ENCODE measurements around the gene CDH20. TPM values are rescaled to one million over a fixed set of nuclear protein-coding genes. Genes with fewer than 3 reads are reported as not detected.

The CDH20 gene
- polyA plus RNA-seq, 3 donors = not detected

GRCh38 chr18:61340148-61340547 is 6.9 kb downstream of the CDH20 start:
- no peaks in the 10 kb centered on the region for H4K20me1 ChIP-seq (ENCODE audit: insufficient read depth, low read length)
- H3K27ac ChIP-seq (ENCODE audit: low read depth in 1 of 2, low read length in 2 of 2) = no peak overlapping the region
- H3K9me3 ChIP-seq (replicated peaks in 1 of 2; ENCODE audit: control insufficient read depth in 1 of 2, insufficient read depth in 1 of 2, low read length in 2 of 2) = no peaks in the 10 kb centered on the region
- no peaks in the 10 kb centered on the region for H3K36me3 ChIP-seq (replicated peaks in 1 of 2; ENCODE audit: control insufficient read depth in 1 of 2, insufficient read depth in 2 of 2, low read length in 2 of 2)
- H3K4me1 ChIP-seq (ENCODE audit: control insufficient read depth in 1 of 2, insufficient read depth in 2 of 2, low read length in 2 of 2) = no peaks in the 10 kb centered on the region
- WGBS (ENCODE audit: insufficient coverage) = no CpG with 5 or more reads among the region's 1 CpG
- no peak overlapping the region for H3K4me3 Mint-ChIP-seq
- peaks cover 6 to 22% (median 14%) of the 10 kb centered on the region in 3 donors for H3K27me3 Mint-ChIP-seq (ENCODE audit: low read depth in 3 of 3)
- no peak for DNase-seq
- no peaks in the 10 kb centered on the region for H3K79me2 ChIP-seq (ENCODE audit: insufficient read depth, low read length)
- H3K9ac ChIP-seq (ENCODE audit: insufficient read depth, low read length, poor library complexity, severe bottlenecking) = no peak overlapping the region
- no peaks in the 10 kb centered on the region for H3K9me3 Mint-ChIP-seq
- no peak overlapping the region for H2AFZ ChIP-seq (ENCODE audit: insufficient read depth, low read depth, low read length, poor library complexity, severe bottlenecking)
- no peak overlapping the region for H3K4me2 ChIP-seq (replicated peaks; ENCODE audit: extremely low read depth, low read length, poor library complexity, severe bottlenecking)
- no peaks in the 10 kb centered on the region for H3K4me1 Mint-ChIP-seq
- H3K27ac Mint-ChIP-seq = no peak overlapping the region
- no peak for TF ChIP-seq CTCF (IDR thresholded peaks at IDR 0.05)
- no peak overlapping the region for H3K4me3 ChIP-seq (replicated peaks in 1 of 3; ENCODE audit: low read depth in 2 of 3, low read length in 3 of 3)
- H3K27me3 ChIP-seq (ENCODE audit: control insufficient read depth in 2 of 2, insufficient read depth in 2 of 2, low read length in 2 of 2) = peaks cover 6 to 10% of the 10 kb centered on the region in 2 donors
- intact Hi-C loops (cut with micrococcal nuclease) = no loop called here
- H3K36me3 Mint-ChIP-seq = no peaks in the 10 kb centered on the region

DNA sequence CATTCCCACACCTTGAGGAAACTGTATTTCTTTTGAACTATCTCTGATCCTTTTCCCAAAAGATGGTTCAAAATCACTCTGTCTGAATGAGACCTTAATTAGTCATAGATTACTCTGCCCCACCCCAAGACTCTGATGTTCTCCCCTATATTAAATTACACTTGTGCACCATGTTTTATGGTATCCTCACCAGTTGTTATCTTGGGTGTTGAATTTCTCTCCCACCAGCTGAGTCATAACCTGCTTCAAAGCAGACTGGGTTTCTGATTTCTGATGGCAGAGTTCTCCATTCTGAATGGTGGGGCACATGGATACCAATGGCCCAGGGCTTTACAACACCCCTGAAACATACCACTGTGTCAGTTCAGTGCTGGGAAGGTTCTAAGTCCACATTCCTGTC is 15.0 kb downstream of the CDH20 start:
- intact Hi-C loops (cut with micrococcal nuclease) = no loop called here
- no peaks in the 10 kb centered on the region for H3K27me3 ChIP-seq (ENCODE audit: control insufficient read depth in 2 of 2, insufficient read depth in 2 of 2, low read length in 2 of 2)
- Mint-ChIP-seq H3K4me3 (no peak overlapping the region), H3K36me3 (no peaks in the 10 kb centered on the region), H3K4me1 (no peaks in the 10 kb centered on the region), H3K27ac (peak overlapping the region in 2 of 7 donors; percentile 26 to 68), H3K27me3 (ENCODE audit: low read depth in 3 of 3) (peaks cover 2 to 5% (median 2%) of the 10 kb centered on the region in 3 donors), H3K9me3 (peaks cover 0 to 2% (median 0%) of the 10 kb centered on the region in 7 donors)
- H3K27ac ChIP-seq (ENCODE audit: low read depth in 1 of 2, low read length in 2 of 2) = no peak overlapping the region
- no peaks in the 10 kb centered on the region for H3K36me3 ChIP-seq (replicated peaks in 1 of 2; ENCODE audit: control insufficient read depth in 1 of 2, insufficient read depth in 2 of 2, low read length in 2 of 2)
- TF ChIP-seq CTCF (IDR thresholded peaks at IDR 0.05) = no peak
- H4K20me1 ChIP-seq (ENCODE audit: insufficient read depth, low read length) = no peaks in the 10 kb centered on the region
- no peaks in the 10 kb centered on the region for H3K79me2 ChIP-seq (ENCODE audit: insufficient read depth, low read length)
- no peaks in the 10 kb centered on the region for H3K9me3 ChIP-seq (replicated peaks in 1 of 2; ENCODE audit: control insufficient read depth in 1 of 2, insufficient read depth in 1 of 2, low read length in 2 of 2)
- no peak overlapping the region for H3K4me2 ChIP-seq (replicated peaks; ENCODE audit: extremely low read depth, low read length, poor library complexity, severe bottlenecking)
- H3K4me1 ChIP-seq (ENCODE audit: control insufficient read depth in 1 of 2, insufficient read depth in 2 of 2, low read length in 2 of 2) = no peaks in the 10 kb centered on the region
- no peak overlapping the region for H3K9ac ChIP-seq (ENCODE audit: insufficient read depth, low read length, poor library complexity, severe bottlenecking)
- H3K4me3 ChIP-seq (replicated peaks in 1 of 3; ENCODE audit: low read depth in 2 of 3, low read length in 3 of 3) = no peak overlapping the region
- no peak for DNase-seq
- no peak overlapping the region for H2AFZ ChIP-seq (ENCODE audit: insufficient read depth, low read depth, low read length, poor library complexity, severe bottlenecking)
